Coronary artery (tissue), 2 donors: ENCODE results near the gene FAM184A.

Experiments used
- DNase-seq: peaks from one replicate; pipeline ENCODE4 v3.0.0-alpha.2; 2017; ENCODE audit warnings: low spot score
- H3K27ac ChIP-seq, 2 donors: fragments of 200-600 bp; sonication (generic); one replicate each; pipeline ENCODE4 v1.5.1; 2016 to 2019
- H3K4me3 ChIP-seq: fragments of 200-600 bp; sonication (generic); 2 replicates; pipeline ENCODE4 v1.5.1; 2016; ENCODE audit warnings: mild to moderate bottlenecking, moderate library complexity
- CTCF ChIP-seq: fragments of 200-600 bp; sonication (generic); IDR thresholded peaks from one replicate; pipeline ENCODE4 v1.5.1; 2019; ENCODE audit warnings: antibody characterized with exemption

FAM184A gene

GRCh38 chr6:118996289-118996820, 82.1 kb downstream of the FAM184A start:
- TF ChIP-seq CTCF = no peak
- DNase-seq = no peak
- no peak overlapping the region for H3K27ac ChIP-seq

GRCh38 chr6:118993803-118994251, 84.6 kb downstream of the FAM184A start:
- no peak for DNase-seq
- no peak overlapping the region for H3K4me3 ChIP-seq
- H3K27ac ChIP-seq = no peak overlapping the region
- TF ChIP-seq CTCF = no peak

More at GRCh38 chr6:118996289-118996820, 82.1 kb downstream of the FAM184A start:
- no peak overlapping the region for H3K4me3 ChIP-seq

DNA sequence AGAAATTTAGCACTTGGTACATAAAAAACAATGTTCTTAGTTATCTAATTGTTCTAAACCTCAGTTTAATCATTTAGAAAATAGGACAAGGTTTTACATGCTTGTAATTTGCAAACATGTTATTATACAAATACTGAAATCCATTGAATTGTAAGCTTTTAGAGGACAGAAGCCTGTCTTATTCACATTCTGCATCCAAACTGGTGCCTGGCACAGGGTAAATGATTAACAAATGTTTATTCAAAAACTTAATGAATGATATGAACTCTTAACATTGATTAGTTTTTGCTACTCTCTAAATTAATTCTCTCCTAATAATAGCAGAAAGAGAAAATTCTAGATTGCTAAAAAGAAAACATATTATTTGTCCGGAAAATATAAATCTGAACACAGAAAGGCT, 85.1 kb downstream of the FAM184A start:
- no peak for DNase-seq
- Histone ChIP-seq H3K27ac (no peak overlapping the region), H3K4me3 (no peak overlapping the region)
- no peak for TF ChIP-seq CTCF

DNA sequence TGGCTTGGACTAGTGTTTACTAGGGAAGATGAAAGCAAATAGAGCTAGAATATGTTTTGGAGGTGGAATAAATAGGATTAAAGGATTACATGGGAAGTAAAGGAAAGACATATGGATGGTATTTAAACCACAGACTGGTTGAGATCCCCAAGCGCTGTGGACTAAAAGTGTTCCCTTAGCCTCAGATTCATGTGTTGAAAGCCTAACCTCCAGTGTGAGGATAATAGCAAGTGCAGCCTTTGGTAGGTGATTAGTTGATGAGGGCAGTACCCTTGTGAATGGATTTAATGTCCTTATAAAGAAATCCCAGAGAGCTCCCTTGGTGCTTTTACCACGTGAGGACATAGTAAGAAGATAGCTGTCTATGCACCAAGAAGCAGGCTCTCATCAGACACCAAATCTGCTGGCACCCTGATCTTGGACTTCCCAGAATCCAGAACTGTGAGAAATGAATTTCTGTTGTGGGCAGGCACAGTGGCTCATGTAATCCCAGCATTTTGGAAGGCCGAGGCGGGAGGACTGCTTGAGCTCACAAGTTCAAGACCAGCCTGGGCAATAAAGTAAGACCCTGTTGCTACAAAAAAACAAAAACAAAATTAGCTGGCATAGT, 86.2 kb downstream of the FAM184A start:
- no peak for TF ChIP-seq CTCF
- no peak overlapping the region for H3K27ac ChIP-seq
- no peak overlapping the region for H3K4me3 ChIP-seq
- no peak for DNase-seq

DNA sequence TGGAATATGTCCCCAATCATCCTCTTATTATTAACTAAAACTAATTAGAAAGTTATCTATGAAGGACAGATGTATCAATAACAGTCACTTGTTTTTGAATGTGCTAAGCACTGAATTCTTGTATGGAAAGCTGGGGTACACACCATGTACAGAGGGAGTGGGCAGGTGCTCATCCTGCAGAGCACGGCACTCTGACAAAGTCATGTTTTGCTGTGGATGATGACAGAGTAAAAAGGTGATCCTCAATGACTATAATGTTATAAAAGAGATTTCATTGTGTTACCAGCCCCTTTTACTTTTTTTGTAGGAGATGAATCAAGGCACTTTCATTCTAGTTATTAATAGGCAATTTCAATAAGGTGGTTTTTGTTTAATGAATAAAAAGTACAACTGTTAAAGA, 92.2 kb downstream of the FAM184A start:
- Histone ChIP-seq H3K27ac (no peak overlapping the region), H3K4me3 (no peak overlapping the region)
- no peak for DNase-seq
- no peak for TF ChIP-seq CTCF

DNA sequence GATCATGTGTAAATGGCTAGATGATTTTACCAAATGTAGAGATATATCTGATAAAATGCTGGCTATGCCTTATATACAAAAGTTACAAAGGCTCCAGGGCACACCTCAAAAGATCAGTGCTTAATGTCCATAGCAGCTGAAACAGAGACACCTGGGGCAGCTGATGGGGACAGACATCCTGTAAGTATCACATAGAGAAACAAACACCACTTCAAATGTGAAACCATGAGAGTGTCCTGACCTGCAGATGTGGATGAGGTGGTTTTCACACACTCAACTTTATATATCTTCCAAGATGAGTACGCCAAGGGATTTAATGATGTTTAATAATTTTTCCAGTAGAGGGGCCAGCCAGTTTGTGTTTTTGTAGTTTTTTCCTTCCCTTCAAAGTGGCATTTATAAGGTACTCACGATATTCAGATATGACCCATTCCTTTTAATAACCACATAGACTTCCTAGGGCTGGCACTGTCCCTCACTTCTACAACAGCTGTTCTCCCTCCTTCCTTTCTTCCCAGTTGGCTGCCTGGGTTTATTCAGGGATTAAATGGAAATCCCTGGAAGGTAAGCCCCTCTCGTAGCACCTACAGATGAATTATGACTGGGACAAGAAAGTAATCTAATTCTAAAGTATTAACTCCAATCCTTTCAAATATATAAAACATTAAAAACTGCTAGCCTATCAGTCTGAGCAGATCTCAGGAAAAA, 93.2 kb downstream of the FAM184A start:
- Histone ChIP-seq H3K4me3 (no peak overlapping the region), H3K27ac (no peak overlapping the region)
- no peak for TF ChIP-seq CTCF
- no peak for DNase-seq

GRCh38 chr6:118984342-118984741, 94.1 kb downstream of the FAM184A start:
- DNase-seq = no peak
- H3K27ac ChIP-seq = no peak overlapping the region
- no peak for TF ChIP-seq CTCF
- no peak overlapping the region for H3K4me3 ChIP-seq
